ENCODE data around the gene ACP3.
"Not testable (repeated sequence)": the region's sequence is repeated elsewhere in the genome, so short reads cannot be mapped to it uniquely, and the experiment has no call there.

Gene ACP3

GRCh38 chr3:132360717-132361116, 43.5 kb downstream of the ACP3 start:
- no peak for TF ChIP-seq POLR2A (IDR thresholded peaks at IDR 0.05; ENCODE audit: low read depth, low read length)
- DNase-seq (ENCODE audit: insufficient read length, low spot score), result no peak
- FAIRE-seq, result no peak

- TF ChIP-seq POLR2A (IDR thresholded peaks at IDR 0.05; ENCODE audit: low read depth, low read length), result no peak
- DNase-seq (ENCODE audit: insufficient read length, low spot score), result no peak
- FAIRE-seq, result no peak
These were observed 45.1 kb downstream of the ACP3 start for GRCh38 chr3:132362329-132362728.

GRCh38 chr3:132368515-132368914, 51.3 kb downstream of the ACP3 start:
- TF ChIP-seq POLR2A (IDR thresholded peaks at IDR 0.05; ENCODE audit: low read depth, low read length), result no peak
- FAIRE-seq, result no peak
- DNase-seq (ENCODE audit: insufficient read length, low spot score), result no peak

- FAIRE-seq (no peak), DNase-seq (ENCODE audit: insufficient read length, low spot score) (no peak)
- TF ChIP-seq POLR2A (IDR thresholded peaks at IDR 0.05; ENCODE audit: low read depth, low read length), result no peak
These were observed 51.8 kb downstream of the ACP3 start for GRCh38 chr3:132368962-132369361.

GRCh38 chr3:132376945-132377354, 59.7 kb downstream of the ACP3 start:
- FAIRE-seq; DNase-seq (ENCODE audit: insufficient read length, low spot score): not testable (repeated sequence)

GRCh38 chr3:132378048-132378762, 61.0 kb downstream of the ACP3 start:
- FAIRE-seq (no peak), DNase-seq (ENCODE audit: insufficient read length, low spot score) (no peak)
- no peak for TF ChIP-seq POLR2A (IDR thresholded peaks at IDR 0.05; ENCODE audit: low read depth, low read length)

- no peak for DNase-seq (ENCODE audit: insufficient read length, low spot score)
- FAIRE-seq, result no peak
These were observed 61.6 kb downstream of the ACP3 start for GRCh38 chr3:132378846-132379245.

GRCh38 chr3:132380920-132381319, 63.7 kb downstream of the ACP3 start:
- no peak for TF ChIP-seq POLR2A (IDR thresholded peaks at IDR 0.05; ENCODE audit: low read depth, low read length)
- FAIRE-seq, result no peak
- no peak for DNase-seq (ENCODE audit: insufficient read length, low spot score)

More at GRCh38 chr3:132378846-132379245, 61.6 kb downstream of the ACP3 start:
- TF ChIP-seq POLR2A (IDR thresholded peaks at IDR 0.05; ENCODE audit: low read depth, low read length), result no peak

GRCh38 chr3:132381348-132381944, 64.2 kb downstream of the ACP3 start:
- no peak for DNase-seq (ENCODE audit: insufficient read length, low spot score)
- TF ChIP-seq POLR2A (IDR thresholded peaks at IDR 0.05; ENCODE audit: low read depth, low read length), result no peak
- FAIRE-seq, result no peak

- TF ChIP-seq POLR2A (IDR thresholded peaks at IDR 0.05; ENCODE audit: low read depth, low read length), result no peak
- no peak for DNase-seq (ENCODE audit: insufficient read length, low spot score)
- FAIRE-seq, result no peak
These were observed 65.1 kb downstream of the ACP3 start for GRCh38 chr3:132382267-132382666.

GRCh38 chr3:132382688-132383194, 65.5 kb downstream of the ACP3 start:
- FAIRE-seq (no peak), DNase-seq (ENCODE audit: insufficient read length, low spot score) (no peak)
- no peak for TF ChIP-seq POLR2A (IDR thresholded peaks at IDR 0.05; ENCODE audit: low read depth, low read length)

GRCh38 chr3:132386259-132386658, 69.1 kb downstream of the ACP3 start:
- DNase-seq (ENCODE audit: insufficient read length, low spot score) (no peak), FAIRE-seq (no peak)
- no peak for TF ChIP-seq POLR2A (IDR thresholded peaks at IDR 0.05; ENCODE audit: low read depth, low read length)

- not testable (repeated sequence) for DNase-seq (ENCODE audit: insufficient read length, low spot score)
These were observed 75.5 kb downstream of the ACP3 start for GRCh38 chr3:132392675-132393074.

GRCh38 chr3:132394320-132394719, 77.1 kb downstream of the ACP3 start:
- FAIRE-seq, result no peak
- TF ChIP-seq POLR2A (IDR thresholded peaks at IDR 0.05; ENCODE audit: low read depth, low read length), result no peak
- DNase-seq (ENCODE audit: insufficient read length, low spot score), result no peak

More at GRCh38 chr3:132392675-132393074, 75.5 kb downstream of the ACP3 start:
- not testable (repeated sequence) for FAIRE-seq

GRCh38 chr3:132395126-132395525, 77.9 kb downstream of the ACP3 start:
- TF ChIP-seq POLR2A (IDR thresholded peaks at IDR 0.05; ENCODE audit: low read depth, low read length), result no peak
- FAIRE-seq, result no peak
- DNase-seq (ENCODE audit: insufficient read length, low spot score), result no peak

Measured in H54 (cell line).